Gastroesophageal sphincter (tissue), 3 donors: ENCODE results near the gene DAZAP2.

Experiments
- CTCF ChIP-seq, 4 experiments: fragments of 200-600 bp in 2 of 4; fragments of 450-650 bp in 2 of 4; sonication (generic) in 1 of 4; IDR thresholded peaks; one replicate each; pipeline ENCODE4 v1.5.1; 2017 to 2019; ENCODE audit warnings: antibody characterized with exemption in 4 of 4, mild to moderate bottlenecking in 2 of 4, moderate library complexity in 2 of 4
- POLR2A ChIP-seq, 2 donors: fragments of 450-650 bp; IDR thresholded peaks; one replicate each; pipeline ENCODE4 v1.6.1; 2017; ENCODE audit warnings: antibody characterized with exemption in 2 of 2, mild to moderate bottlenecking in 2 of 2, moderate library complexity in 1 of 2

DNA sequence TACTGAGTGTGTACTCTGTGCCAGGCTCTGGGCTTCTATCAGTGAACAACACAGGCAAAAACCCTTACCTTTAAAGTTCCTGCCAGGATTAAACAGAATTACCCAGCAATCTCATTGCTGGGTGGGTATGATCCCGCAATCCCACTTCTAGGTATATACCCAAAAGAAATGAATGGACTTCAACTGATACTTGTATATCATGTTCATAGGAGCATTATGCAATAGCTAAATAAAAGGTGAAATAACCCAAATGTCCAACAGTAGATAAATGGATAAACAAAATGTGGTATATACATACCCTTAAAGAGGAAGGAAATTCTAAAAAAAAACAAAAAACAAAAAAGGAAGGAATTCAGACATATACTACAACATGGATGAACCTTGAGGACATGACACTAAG, 14.7 kb downstream of the DAZAP2 start:
- TF ChIP-seq POLR2A (IDR thresholded peaks at IDR 0.05) (no peak), CTCF (IDR thresholded peaks at IDR 0.05) (no peak)
